Mesendoderm (in vitro differentiated cells): ENCODE results near the gene SMTNL2. TPM values are rescaled to one million over a fixed set of nuclear protein-coding genes. Genes with fewer than 3 reads are reported as not detected.
"Not testable (repeated sequence)": the region's sequence is repeated elsewhere in the genome, so short reads cannot be mapped to it uniquely, and the experiment has no call there.

Source experiments
- DNase-seq: peaks from one replicate; pipeline ENCODE4 v3.0.0; 2013
- H2AK5ac ChIP-seq: 2 replicates; pipeline ENCODE4 v1.6.1; 2013; ENCODE audit warnings: low read length, inconsistent platforms
- H2BK120ac ChIP-seq: 2 replicates; pipeline ENCODE4 v1.6.1; 2013; ENCODE audit warnings: low read depth, mild to moderate bottlenecking, low read length, moderate library complexity, mixed read lengths
- H2BK15ac ChIP-seq: replicated peaks from 2 replicates; pipeline ENCODE4 v1.6.1; 2013; ENCODE audit warnings: low read depth, mild to moderate bottlenecking, moderate library complexity
- H2BK5ac ChIP-seq: 2 replicates; pipeline ENCODE4 v1.6.1; 2013; ENCODE audit warnings: low read length, inconsistent platforms
- H3K18ac ChIP-seq: 2 replicates; pipeline ENCODE4 v1.6.1; 2013; ENCODE audit warnings: mild to moderate bottlenecking, low read length, mixed read lengths
- H3K23ac ChIP-seq: one replicate; pipeline ENCODE4 v1.6.1; 2013; ENCODE audit warnings: low read length
- H3K27ac ChIP-seq: 2 replicates; pipeline ENCODE4 v1.5.1; 2013; ENCODE audit warnings: low read depth, mild to moderate bottlenecking, inconsistent platforms, low read length, moderate library complexity
- H3K27me3 ChIP-seq: 2 replicates; pipeline ENCODE4 v1.6.1; 2013; ENCODE audit warnings: low read length, control low read depth, mild to moderate bottlenecking, inconsistent platforms; ENCODE audit not compliant: insufficient read depth, poor library complexity
- H3K36me3 ChIP-seq: 2 replicates; pipeline ENCODE4 v1.6.1; 2013; ENCODE audit warnings: low read length, inconsistent platforms; ENCODE audit not compliant: control insufficient read depth, insufficient read depth
- H3K4ac ChIP-seq: one replicate; pipeline ENCODE4 v1.6.1; 2013; ENCODE audit warnings: low read depth, mild to moderate bottlenecking, low read length, moderate library complexity
- H3K4me1 ChIP-seq: 2 replicates; pipeline ENCODE4 v1.6.1; 2013; ENCODE audit warnings: low read depth, low read length, inconsistent platforms; ENCODE audit not compliant: control insufficient read depth
- H3K4me2 ChIP-seq: 2 replicates; pipeline ENCODE4 v1.6.1; 2013; ENCODE audit warnings: low read length
- H3K4me3 ChIP-seq: 2 replicates; pipeline ENCODE4 v1.5.1; 2013; ENCODE audit warnings: mild to moderate bottlenecking, low read length
- H3K56ac ChIP-seq: one replicate; pipeline ENCODE4 v1.6.1; 2013; ENCODE audit warnings: low read length
- H3K79me1 ChIP-seq: 2 replicates; pipeline ENCODE4 v1.6.1; 2013; ENCODE audit warnings: low read length, inconsistent platforms
- H3K79me2 ChIP-seq: 2 replicates; pipeline ENCODE4 v1.6.1; 2013; ENCODE audit warnings: mild to moderate bottlenecking, low read length; ENCODE audit not compliant: control insufficient read depth, insufficient read depth
- H3K9ac ChIP-seq: 2 replicates; pipeline ENCODE4 v1.6.1; 2013; ENCODE audit warnings: low read length, inconsistent platforms
- H4K5ac ChIP-seq: one replicate; pipeline ENCODE4 v1.6.1; 2013; ENCODE audit warnings: low read length
- H4K8ac ChIP-seq: one replicate; pipeline ENCODE4 v1.6.1; 2013; ENCODE audit warnings: low read depth, mild to moderate bottlenecking, control low read depth, low read length, moderate library complexity
- WGBS: extraction: QIAGEN DNeasy Blood & Tissue Kit; methylation state at CpG from one replicate; pipeline ENCODE4 v1.1.7; 2013; ENCODE audit warnings: low lambda C conversion rate, missing lambda C conversion rate; ENCODE audit not compliant: insufficient coverage; ENCODE audit errors: extremely low coverage; 5-methylcytosine and 5-hydroxymethylcytosine counted together
- small RNA-seq: library from polyadenylated mRNA; stranded (forward); fragments of <200 nt; extraction: miRNeasy Mini kit (QIAGEN cat#:217004); gene quantifications from one replicate; pipeline ENCODE3, GENCODE V24; 2013; ENCODE audit not compliant: insufficient read depth

Gene SMTNL2

DNA sequence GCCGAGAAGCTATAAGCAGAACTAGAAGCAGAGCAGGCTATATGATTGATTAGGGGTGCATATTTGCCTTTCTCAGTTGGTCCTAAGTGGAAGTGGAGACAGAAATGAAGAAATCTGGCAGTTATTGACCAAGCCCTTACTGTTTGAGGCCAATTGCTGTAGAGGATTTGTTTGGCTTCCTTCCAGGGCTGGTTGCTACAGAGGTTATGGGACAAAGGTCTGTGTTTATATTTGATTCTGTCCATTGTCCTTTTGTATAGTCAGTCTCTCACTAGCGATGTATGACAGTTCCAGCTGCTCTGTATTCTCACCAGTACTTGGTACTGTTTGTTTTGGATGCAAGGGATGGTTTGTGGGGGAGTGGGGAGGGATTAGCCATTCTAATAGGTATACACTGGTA, 64.4 kb downstream of the SMTNL2 start:
- Histone ChIP-seq H3K36me3 (no peaks in the 10 kb centered on the region), H3K79me1 (no peaks in the 10 kb centered on the region), H2BK120ac (no peak overlapping the region), H3K9ac (no peak overlapping the region), H2BK5ac (no peak overlapping the region), H3K18ac (no peak overlapping the region), H3K79me2 (no peaks in the 10 kb centered on the region), H2BK15ac (no peak overlapping the region), H3K56ac (no peak overlapping the region), H3K4me3 (no peak overlapping the region), H3K4me1 (no peaks in the 10 kb centered on the region), H3K27me3 (peaks cover 3% of the 10 kb centered on the region), H4K8ac (no peak overlapping the region), H3K23ac (no peak overlapping the region), H3K27ac (no peak overlapping the region), H4K5ac (no peak overlapping the region), H3K4ac (no peak overlapping the region), H2AK5ac (no peak overlapping the region), H3K4me2 (no peak overlapping the region)
- DNase-seq, result no peak
- WGBS, result no CpG with 5 or more reads among the region's 2 CpGs

GRCh38 chr17:4652997-4653396, 68.7 kb downstream of the SMTNL2 start:
- no peaks in the 10 kb centered on the region for H3K27me3 ChIP-seq
- H4K5ac ChIP-seq, result no peak overlapping the region
- H3K79me2 ChIP-seq, result no peaks in the 10 kb centered on the region
- no peak overlapping the region for H3K4ac ChIP-seq
- H3K27ac ChIP-seq, result no peak overlapping the region
- no peak overlapping the region for H2AK5ac ChIP-seq
- no peak overlapping the region for H3K4me3 ChIP-seq
- H3K4me1 ChIP-seq, result no peaks in the 10 kb centered on the region
- H2BK120ac ChIP-seq, result no peak overlapping the region
- no peaks in the 10 kb centered on the region for H3K79me1 ChIP-seq
- H3K36me3 ChIP-seq, result no peaks in the 10 kb centered on the region
- no peak overlapping the region for H4K8ac ChIP-seq
- no peak overlapping the region for H3K18ac ChIP-seq
- no peak overlapping the region for H3K56ac ChIP-seq
- no peak overlapping the region for H2BK5ac ChIP-seq
- no CpG with 5 or more reads among the region's 5 CpGs for WGBS
- no peak for DNase-seq
- H3K23ac ChIP-seq, result no peak overlapping the region
- no peak overlapping the region for H3K4me2 ChIP-seq
- H3K9ac ChIP-seq, result no peak overlapping the region
- H2BK15ac ChIP-seq, result no peak overlapping the region

GRCh38 chr17:4655933-4656332, 71.6 kb downstream of the SMTNL2 start:
- H3K4me3 ChIP-seq, H3K36me3 ChIP-seq, H3K27ac ChIP-seq, H2BK15ac ChIP-seq, H3K56ac ChIP-seq, H3K18ac ChIP-seq, H2AK5ac ChIP-seq, H3K4ac ChIP-seq, H3K79me2 ChIP-seq, H2BK120ac ChIP-seq, DNase-seq, H4K5ac ChIP-seq, H3K79me1 ChIP-seq, H2BK5ac ChIP-seq, H3K27me3 ChIP-seq, H3K23ac ChIP-seq, H3K4me2 ChIP-seq, H3K4me1 ChIP-seq, H3K9ac ChIP-seq, H4K8ac ChIP-seq: not testable (repeated sequence)
- WGBS, result no CpG with 5 or more reads among the region's 7 CpGs

DNA sequence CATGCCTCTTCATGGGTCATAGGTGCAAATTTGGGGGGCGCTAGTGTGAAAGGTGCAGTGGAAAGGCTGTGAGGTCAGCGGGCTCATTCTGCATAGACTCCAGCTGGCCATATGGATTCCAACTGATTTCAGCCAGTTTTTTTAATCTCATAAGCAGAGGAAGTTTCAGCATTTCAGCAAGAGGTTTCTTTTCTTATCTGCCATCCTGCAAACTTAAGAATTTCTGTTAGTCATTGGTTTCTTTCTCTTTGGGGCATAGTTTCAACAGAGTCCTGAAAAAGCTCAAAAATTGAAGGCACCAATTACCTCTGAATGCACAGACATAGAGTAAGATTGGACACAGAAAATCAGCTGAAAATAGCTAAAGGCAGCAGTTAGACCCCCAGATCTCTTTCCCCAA, 73.3 kb downstream of the SMTNL2 start:
- no peaks in the 10 kb centered on the region for H3K79me2 ChIP-seq
- H3K4ac ChIP-seq, result no peak overlapping the region
- H4K5ac ChIP-seq, result no peak overlapping the region
- H2AK5ac ChIP-seq, result no peak overlapping the region
- H3K27ac ChIP-seq, result no peak overlapping the region
- H2BK5ac ChIP-seq, result no peak overlapping the region
- no CpG with 5 or more reads among the region's 2 CpGs for WGBS
- no peak overlapping the region for H3K9ac ChIP-seq
- no peaks in the 10 kb centered on the region for H3K4me1 ChIP-seq
- no peaks in the 10 kb centered on the region for H3K36me3 ChIP-seq
- no peak overlapping the region for H4K8ac ChIP-seq
- H2BK15ac ChIP-seq, result no peak overlapping the region
- H3K4me3 ChIP-seq, result no peak overlapping the region
- no peak overlapping the region for H2BK120ac ChIP-seq
- H3K27me3 ChIP-seq, result no peaks in the 10 kb centered on the region
- no peak overlapping the region for H3K18ac ChIP-seq
- H3K23ac ChIP-seq, result no peak overlapping the region
- H3K56ac ChIP-seq, result no peak overlapping the region
- no peak for DNase-seq
- no peak overlapping the region for H3K4me2 ChIP-seq
- no peaks in the 10 kb centered on the region for H3K79me1 ChIP-seq

Small RNA genes lying within 50 kb of the gene (small RNA-seq; reads per million reads assigned to genes)
- gene RNU6-955P, result not detected
